ENCODE measurements around the gene CYP2W1. TPM values are rescaled to one million over a fixed set of nuclear protein-coding genes. Genes with fewer than 3 reads are reported as not detected.
"Not testable (repeated sequence)": the region's sequence is repeated elsewhere in the genome, so short reads cannot be mapped to it uniquely, and the experiment has no call there.

Gene CYP2W1
- total and polyA plus RNA-seq, 2 experiments from 2014 or later: not detected

DNA sequence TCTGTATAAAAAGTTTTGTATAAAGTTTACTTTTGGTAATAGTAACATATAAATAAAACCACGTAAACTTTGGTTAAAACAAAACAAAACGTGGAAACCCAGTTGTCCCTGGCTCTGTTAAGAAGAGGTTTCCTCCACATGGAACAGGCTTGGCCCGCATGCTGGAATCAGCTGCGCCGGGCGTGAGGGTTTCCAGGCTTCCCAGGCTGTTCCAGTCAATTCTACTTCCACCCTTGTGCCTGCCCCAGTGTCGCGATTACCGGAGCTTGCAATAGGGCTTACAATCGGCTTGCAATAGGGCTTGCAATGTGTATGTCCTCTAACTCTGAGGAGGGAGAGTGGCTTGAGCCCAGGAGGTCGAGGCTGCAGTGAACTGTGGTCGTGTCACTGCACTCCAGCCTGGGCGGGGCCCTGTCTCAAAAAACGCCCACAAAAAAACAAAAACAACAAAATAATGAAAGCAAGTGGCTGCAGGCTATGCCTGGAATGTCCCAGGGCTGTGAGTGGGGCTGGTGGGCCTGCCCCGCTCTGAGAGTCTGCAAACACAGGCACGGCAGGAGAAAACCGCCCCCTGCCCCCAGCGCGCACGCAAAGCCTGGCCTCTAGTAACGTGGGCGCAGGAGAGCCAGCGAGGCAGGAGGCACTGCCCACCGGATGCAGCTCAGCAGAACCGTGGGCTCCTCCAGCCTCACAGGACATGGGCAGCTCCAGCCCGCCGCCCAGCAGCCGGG lies 16.3 kb downstream of the CYP2W1 start:
- Histone ChIP-seq H4K20me1 (ENCODE audit: insufficient read depth) (no peaks in the 10 kb centered on the region), H3K4me2 (ENCODE audit: unreplicated experiment) (no peak overlapping the region), H3K27ac (no peak overlapping the region), H3K4me3 (no peak overlapping the region), H3K27me3 (replicated peaks; ENCODE audit: insufficient read depth) (no peaks in the 10 kb centered on the region), H3K9me3 (ENCODE audit: low read depth) (no peaks in the 10 kb centered on the region), H3K9me2 (ENCODE audit: insufficient read depth) (no peaks in the 10 kb centered on the region), H3F3A (ENCODE audit: insufficient read depth) (no peaks in the 10 kb centered on the region), H3K4me1 (ENCODE audit: insufficient read depth) (no peaks in the 10 kb centered on the region), H2AFZ (no peak overlapping the region), H3K79me2 (ENCODE audit: insufficient read depth) (no peaks in the 10 kb centered on the region), H3K9ac (no peak overlapping the region), H3K36me3 (ENCODE audit: low read depth) (no peaks in the 10 kb centered on the region)
- DNase-seq: no peak
- TF ChIP-seq EZH2phosphoT487 (IDR thresholded peaks at IDR 0.05; ENCODE audit: insufficient read depth, low read depth): no peak
- TF ChIP-seq EZH2 (IDR thresholded peaks at IDR 0.05; ENCODE audit: insufficient read depth, poor library complexity, severe bottlenecking): no peak
- 83 to 87% methylated on average over 28 of the region's 28 CpGs for WGBS, 2 experiments (ENCODE audit: low coverage in 1 of 2, low lambda C conversion rate in 2 of 2, missing lambda C conversion rate in 2 of 2)
- in situ Hi-C loops (cut with MboI): no loop called here

DNA sequence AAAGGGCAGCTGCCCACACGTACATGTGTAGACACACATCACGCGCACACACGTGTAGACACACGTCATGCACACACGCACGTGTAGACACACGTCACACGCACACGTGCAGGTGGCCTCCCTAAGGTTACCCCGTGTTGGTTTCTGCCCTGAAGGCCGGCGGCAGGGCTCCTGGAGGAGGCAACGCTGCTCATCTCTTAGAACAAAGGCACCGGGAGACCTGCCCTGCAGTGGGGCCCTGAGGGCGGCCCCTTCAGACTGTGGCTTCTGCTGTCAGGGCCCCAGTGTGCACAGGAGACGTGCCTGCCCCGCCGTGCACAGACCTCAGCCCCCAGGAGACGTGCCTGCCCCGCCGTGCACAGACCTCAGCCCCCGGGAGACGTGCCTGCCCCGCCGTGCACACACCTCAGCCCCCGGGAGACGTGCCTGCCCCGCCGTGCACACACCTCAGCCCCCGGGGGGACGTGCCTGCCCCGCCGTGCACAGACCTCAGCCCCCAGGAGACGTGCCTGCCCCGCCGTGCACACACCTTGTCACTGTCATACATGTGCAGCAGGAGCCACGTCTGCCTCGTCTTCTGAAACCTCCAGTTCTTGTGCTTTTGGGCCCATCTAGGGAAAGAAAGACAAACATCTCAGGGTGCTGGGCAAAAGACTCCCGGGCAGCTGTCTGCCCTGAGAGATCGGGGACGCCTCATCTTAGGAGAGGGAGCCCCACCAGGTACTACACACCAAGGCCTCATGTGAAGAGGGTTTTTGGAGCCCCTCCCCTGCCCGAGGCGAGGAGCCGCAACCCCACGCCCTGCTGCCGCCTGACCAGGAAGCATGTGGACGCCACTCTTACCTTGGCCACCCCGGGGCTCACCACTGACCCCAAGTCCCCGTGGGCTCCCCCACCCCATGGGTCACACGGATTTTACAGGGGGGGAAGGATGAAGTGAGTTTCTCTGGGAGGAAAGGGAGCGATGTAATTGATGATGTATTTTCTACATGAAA lies 17.3 kb downstream of the CYP2W1 start:
- Histone ChIP-seq H3K4me2 (ENCODE audit: unreplicated experiment) (no peak overlapping the region), H3K4me1 (ENCODE audit: insufficient read depth) (no peaks in the 10 kb centered on the region), H3K27ac (no peak overlapping the region), H3K9me3 (ENCODE audit: low read depth) (no peaks in the 10 kb centered on the region), H3K9me2 (ENCODE audit: insufficient read depth) (no peaks in the 10 kb centered on the region), H2AFZ (no peak overlapping the region), H3K4me3 (no peak overlapping the region), H3K27me3 (replicated peaks; ENCODE audit: insufficient read depth) (no peaks in the 10 kb centered on the region), H3K36me3 (ENCODE audit: low read depth) (no peaks in the 10 kb centered on the region), H4K20me1 (ENCODE audit: insufficient read depth) (no peaks in the 10 kb centered on the region), H3K79me2 (ENCODE audit: insufficient read depth) (no peaks in the 10 kb centered on the region), H3F3A (ENCODE audit: insufficient read depth) (no peaks in the 10 kb centered on the region), H3K9ac (no peak overlapping the region)
- TF ChIP-seq EZH2phosphoT487 (IDR thresholded peaks at IDR 0.05; ENCODE audit: insufficient read depth, low read depth) (no peak), EZH2 (IDR thresholded peaks at IDR 0.05; ENCODE audit: insufficient read depth, poor library complexity, severe bottlenecking) (no peak)
- WGBS, 2 experiments (ENCODE audit: low coverage in 1 of 2, low lambda C conversion rate in 2 of 2, missing lambda C conversion rate in 2 of 2): 94 to 96% methylated on average over 27 to 52 of the region's 52 CpGs
- in situ Hi-C loops (cut with MboI): no loop called here
- no peak for DNase-seq

DNA sequence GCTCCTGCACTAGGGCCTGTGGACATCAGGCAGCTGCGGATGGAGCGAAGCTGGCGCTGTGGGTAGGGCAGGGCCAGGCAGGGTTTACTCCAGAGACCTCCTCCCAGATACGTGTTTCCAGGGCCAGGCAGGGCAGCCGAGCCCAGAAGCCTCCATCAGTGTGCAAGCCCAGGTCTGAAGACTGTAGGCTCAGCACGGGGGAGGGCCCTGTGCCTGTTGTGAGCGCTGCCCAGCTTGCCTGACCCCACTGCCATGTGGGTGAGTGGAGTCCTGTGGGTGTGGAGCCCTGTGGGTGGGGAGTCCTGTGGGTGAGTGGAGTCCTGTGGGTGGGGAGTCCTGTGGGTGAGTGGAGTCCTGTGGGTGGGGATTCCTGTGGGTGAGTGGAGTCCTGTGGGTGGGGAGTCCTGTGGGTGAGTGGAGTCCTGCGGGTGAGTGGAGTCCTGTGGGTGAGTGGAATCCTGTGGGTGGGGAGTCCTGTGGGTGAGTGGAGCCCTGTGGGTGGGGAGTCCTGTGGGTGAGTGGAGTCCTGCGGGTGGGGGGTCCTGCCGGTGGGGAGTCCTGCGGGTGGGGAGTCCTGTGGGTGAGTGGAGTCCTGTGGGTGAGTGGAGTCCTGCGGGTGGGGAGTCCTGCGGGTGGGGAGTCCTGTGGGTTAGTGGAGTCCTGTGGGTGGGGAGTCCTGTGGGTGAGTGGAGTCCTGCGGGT lies 18.2 kb downstream of the CYP2W1 start:
- H3K27ac ChIP-seq; H3K4me2 ChIP-seq (ENCODE audit: unreplicated experiment); H3K36me3 ChIP-seq (ENCODE audit: low read depth); H4K20me1 ChIP-seq (ENCODE audit: insufficient read depth); H2AFZ ChIP-seq; H3K27me3 ChIP-seq (replicated peaks; ENCODE audit: insufficient read depth); H3K9me3 ChIP-seq (ENCODE audit: low read depth); H3K9me2 ChIP-seq (ENCODE audit: insufficient read depth); H3F3A ChIP-seq (ENCODE audit: insufficient read depth); H3K4me3 ChIP-seq; H3K79me2 ChIP-seq (ENCODE audit: insufficient read depth); in situ Hi-C loops (cut with MboI); DNase-seq; H3K9ac ChIP-seq; H3K4me1 ChIP-seq (ENCODE audit: insufficient read depth): not testable (repeated sequence)
- 85 to 89% methylated on average over 6 to 14 of the region's 14 CpGs for WGBS, 2 experiments (ENCODE audit: low coverage in 1 of 2, low lambda C conversion rate in 2 of 2, missing lambda C conversion rate in 2 of 2)

DNA sequence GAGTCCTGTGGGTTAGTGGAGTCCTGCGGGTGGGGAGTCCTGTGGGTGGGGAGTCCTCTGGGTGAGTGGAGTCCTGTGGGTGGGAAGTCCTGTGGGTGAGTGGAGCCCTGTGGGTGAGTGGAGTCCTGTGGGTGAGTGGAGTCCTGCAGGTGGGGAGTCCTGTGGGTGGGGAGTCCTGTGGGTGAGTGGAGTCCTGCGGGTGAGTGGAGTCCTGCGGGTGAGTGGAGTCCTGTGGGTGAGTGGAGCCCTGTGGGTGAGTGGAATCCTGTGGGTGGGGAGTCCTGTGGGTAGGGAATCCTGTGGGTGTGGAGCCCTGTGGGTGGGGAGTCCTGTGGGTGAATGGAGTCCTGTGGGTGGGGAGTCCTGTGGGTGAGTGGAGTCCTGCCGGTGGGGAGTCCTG lies 19.0 kb downstream of the CYP2W1 start:
- in situ Hi-C loops (cut with MboI); DNase-seq; H3K4me1 ChIP-seq (ENCODE audit: insufficient read depth); H3K4me3 ChIP-seq; H3K27me3 ChIP-seq (replicated peaks; ENCODE audit: insufficient read depth); H3F3A ChIP-seq (ENCODE audit: insufficient read depth); H3K36me3 ChIP-seq (ENCODE audit: low read depth); H2AFZ ChIP-seq; H4K20me1 ChIP-seq (ENCODE audit: insufficient read depth); H3K79me2 ChIP-seq (ENCODE audit: insufficient read depth); H3K27ac ChIP-seq; H3K9me2 ChIP-seq (ENCODE audit: insufficient read depth); H3K9me3 ChIP-seq (ENCODE audit: low read depth); H3K9ac ChIP-seq; H3K4me2 ChIP-seq (ENCODE audit: unreplicated experiment): not testable (repeated sequence)
- WGBS, 2 experiments (ENCODE audit: low coverage in 1 of 2, low lambda C conversion rate in 2 of 2, missing lambda C conversion rate in 2 of 2): 82% methylated on average over 4 of the region's 4 CpGs; no CpG with 5 or more reads in 1 of the 2 experiments

- H3K4me2 ChIP-seq (ENCODE audit: unreplicated experiment); in situ Hi-C loops (cut with MboI); H3F3A ChIP-seq (ENCODE audit: insufficient read depth); H3K4me3 ChIP-seq; H3K36me3 ChIP-seq (ENCODE audit: low read depth); H3K9me3 ChIP-seq (ENCODE audit: low read depth); H3K9me2 ChIP-seq (ENCODE audit: insufficient read depth); H2AFZ ChIP-seq; H3K79me2 ChIP-seq (ENCODE audit: insufficient read depth); DNase-seq; H3K27me3 ChIP-seq (replicated peaks; ENCODE audit: insufficient read depth); H4K20me1 ChIP-seq (ENCODE audit: insufficient read depth); H3K27ac ChIP-seq; H3K9ac ChIP-seq; H3K4me1 ChIP-seq (ENCODE audit: insufficient read depth): not testable (repeated sequence)
- 98% methylated on average over 7 of the region's 7 CpGs; no CpG with 5 or more reads in 1 of the 2 experiments for WGBS, 2 experiments (ENCODE audit: low coverage in 1 of 2, low lambda C conversion rate in 2 of 2, missing lambda C conversion rate in 2 of 2)
Measured at GRCh38 chr7:1002445-1002844, 19.5 kb downstream of the CYP2W1 start.

Measured in GM23248 (cell line).